HepG2 (cell line): ENCODE measurements around the gene OSBPL10. TPM values are rescaled to one million over a fixed set of nuclear protein-coding genes. Genes with fewer than 3 reads are reported as not detected.

Experiments used
- ATAC-seq: fragments of 200-7000 bp; cut with Tn5 transposase; 3 replicates; pipeline ENCODE4 v1.9.1; 2020; ENCODE audit warnings: mild to moderate bottlenecking, moderate library complexity
- BruUV-seq: library from RNA; stranded (reverse); fragments of 400-500 nt; replicated peaks from 2 replicates; lab custom pipeline; 2021; lab: Mats Ljungman, UMichigan
- CTCF ChIA-PET: fragments of 300-600 bp; formaldehyde crosslinking; extraction: SDS; loops from one replicate; lab custom pipeline; 2021; ENCODE audit warnings: low total read pairs, inconsistent platforms, low intra/inter-chr PET ratio; lab: Yijun Ruan, JAX
- POLR2A ChIA-PET: fragments of 350-600 bp; sonication (Branson Sonifier 250); formaldehyde crosslinking; loops from one replicate; lab custom pipeline; 2020; ENCODE audit warnings: antibody characterized with exemption, inconsistent platforms; lab: Yijun Ruan, JAX
- DNase-seq: peaks from one replicate; pipeline ENCODE4 v3.0.0-alpha.2; 2015; ENCODE audit warnings: low spot score
- FAIRE-seq: peaks from 3 replicates; lab custom pipeline; 2011; peaks lifted over from hg19 to GRCh38; lab: Jason Lieb, UNC
- H2AFZ ChIP-seq: one replicate; pipeline ENCODE4 v1.6.1; 2011; ENCODE audit warnings: low read length, inconsistent platforms
- H3K27ac ChIP-seq: fragments of 300-600 bp; 3 replicates; pipeline ENCODE4 v1.8.0; 2011; ENCODE audit warnings: mixed run types, mild to moderate bottlenecking, mixed read lengths, low read length, inconsistent platforms; ENCODE audit not compliant: insufficient read depth; ENCODE audit errors: extremely low read length
- H3K27me3 ChIP-seq, 2 experiments: fragments of 200-600 bp in 1 of 2; 2 replicates in 1 of 2; 3 replicates in 1 of 2; pipeline versions ENCODE4 v1.6.0 to v1.8.0; 2011; ENCODE audit warnings: low read length in 2 of 2, mild to moderate bottlenecking in 2 of 2, moderate library complexity in 2 of 2, inconsistent platforms in 1 of 2; ENCODE audit not compliant: insufficient read depth in 2 of 2, control insufficient read depth in 1 of 2
- H3K36me3 ChIP-seq, 2 experiments: fragments of 200-600 bp in 1 of 2; replicated peaks in 1 of 2; 2 replicates in 1 of 2; 3 replicates in 1 of 2; pipeline versions ENCODE4 v1.5.1 to v1.8.0; 2011; ENCODE audit warnings: low read length in 2 of 2, inconsistent platforms in 1 of 2; ENCODE audit not compliant: insufficient read depth in 2 of 2, control insufficient read depth in 1 of 2
- H3K4me1 ChIP-seq: 2 replicates; pipeline ENCODE4 v1.5.1; 2012; ENCODE audit warnings: low read length, inconsistent platforms; ENCODE audit not compliant: insufficient read depth
- H3K4me2 ChIP-seq: 2 replicates; pipeline ENCODE4 v1.6.0; 2011; ENCODE audit warnings: low read depth, low read length, inconsistent platforms
- H3K4me3 ChIP-seq, 3 experiments: fragments of 200-600 bp in 1 of 3; sonication (generic), shearing (Covaris generic) in 1 of 3; replicated peaks in 1 of 3; 2 replicates each; pipeline ENCODE4 v1.5.1; 2011 to 2016; ENCODE audit warnings: low read length in 3 of 3, inconsistent platforms in 2 of 3, low read depth in 2 of 3, mild to moderate bottlenecking in 2 of 3, control low read depth in 1 of 3, mixed read lengths in 1 of 3; ENCODE audit not compliant: insufficient read depth in 1 of 3
- H3K79me2 ChIP-seq: one replicate; pipeline ENCODE4 v1.6.1; 2011; ENCODE audit warnings: low read length, inconsistent platforms; ENCODE audit not compliant: insufficient read depth
- H3K9ac ChIP-seq: 2 replicates; pipeline ENCODE4 v1.6.0; 2011; ENCODE audit warnings: mild to moderate bottlenecking, low read depth, low read length, inconsistent platforms; ENCODE audit not compliant: insufficient read depth
- H3K9me3 ChIP-seq: 2 replicates; pipeline ENCODE4 v1.5.1; 2012; ENCODE audit warnings: mild to moderate bottlenecking, low read length
- H4K20me1 ChIP-seq: 2 replicates; pipeline ENCODE4 v1.6.0; 2011; ENCODE audit warnings: inconsistent platforms, mild to moderate bottlenecking, low read length, moderate library complexity; ENCODE audit not compliant: insufficient read depth
- HIC2 ChIP-seq: sonication (generic); formaldehyde crosslinking; IDR thresholded peaks from 2 replicates; pipeline ENCODE4 v1.9.0; 2022; ENCODE audit warnings: low read depth, missing genetic modification reagents
- JDP2 ChIP-seq: sonication (generic); formaldehyde crosslinking; IDR thresholded peaks from 2 replicates; pipeline ENCODE4 v1.8.1; 2022; ENCODE audit warnings: missing genetic modification reagents, borderline replicate concordance
- MXD3 ChIP-seq: IDR thresholded peaks from 2 replicates; pipeline ENCODE4 v1.6.1; 2016; ENCODE audit warnings: mild to moderate bottlenecking, missing biosample characterization, missing genetic modification reagents
- MXD4 ChIP-seq: IDR thresholded peaks from 2 replicates; pipeline ENCODE4 v1.6.1; 2016; ENCODE audit warnings: mild to moderate bottlenecking, missing biosample characterization, missing genetic modification reagents
- NONO ChIP-seq, 2 experiments: fragments of 450-650 bp in 1 of 2; sonication (generic) in 1 of 2; formaldehyde crosslinking in 1 of 2; IDR thresholded peaks in 1 of 2; conservative IDR thresholded peaks in 1 of 2; 2 replicates each; pipeline versions ENCODE4 v1.6.1 to v1.8.0; 2017 to 2022; ENCODE audit warnings: mild to moderate bottlenecking in 1 of 2, missing genetic modification reagents in 1 of 2, moderate library complexity in 1 of 2
- PBX3 ChIP-seq: sonication (generic); formaldehyde crosslinking; IDR thresholded peaks from 2 replicates; pipeline ENCODE4 v1.8.1; 2023; ENCODE audit warnings: missing genetic modification reagents, inconsistent platforms, borderline replicate concordance
- SAFB2 ChIP-seq: sonication (generic); formaldehyde crosslinking; IDR thresholded peaks from 2 replicates; pipeline ENCODE4 v1.5.1; 2020; ENCODE audit warnings: missing genetic modification reagents, low read depth, mild to moderate bottlenecking, borderline replicate concordance
- SUZ12 ChIP-seq: fragments of 150-350 bp; IDR thresholded peaks from 2 replicates; pipeline ENCODE4 v1.6.1; 2014; ENCODE audit warnings: low read depth, low read length
- ZBTB21 ChIP-seq: sonication (generic); formaldehyde crosslinking; IDR thresholded peaks from 2 replicates; pipeline ENCODE4 v1.4.0; 2020; ENCODE audit warnings: missing genetic modification reagents
- ZNF317 ChIP-seq: sonication (generic); formaldehyde crosslinking; IDR thresholded peaks from 2 replicates; pipeline ENCODE4 v1.5.0; 2020; ENCODE audit warnings: mild to moderate bottlenecking, missing genetic modification reagents
- ZNF382 ChIP-seq: sonication (generic); formaldehyde crosslinking; IDR thresholded peaks from 2 replicates; pipeline ENCODE4 v1.5.0; 2020; ENCODE audit warnings: missing genetic modification reagents, mild to moderate bottlenecking, borderline replicate concordance
- ZNF430 ChIP-seq: sonication (generic); formaldehyde crosslinking; IDR thresholded peaks from 2 replicates; pipeline ENCODE4 v1.9.0; 2021; ENCODE audit warnings: mild to moderate bottlenecking, missing genetic modification reagents
- ZNF503 ChIP-seq: sonication (generic); formaldehyde crosslinking; IDR thresholded peaks from 2 replicates; pipeline ENCODE4 v1.4.0; 2020; ENCODE audit warnings: missing genetic modification reagents
- ZNF607 ChIP-seq: sonication (generic); formaldehyde crosslinking; IDR thresholded peaks from 2 replicates; pipeline ENCODE4 v1.5.1; 2020; ENCODE audit warnings: missing genetic modification reagents, mild to moderate bottlenecking, borderline replicate concordance
- ZNF720 ChIP-seq: sonication (generic); formaldehyde crosslinking; IDR thresholded peaks from 2 replicates; pipeline ENCODE4 v1.4.0; 2020; ENCODE audit warnings: missing genetic modification reagents
- ZNF770 ChIP-seq: sonication (generic); formaldehyde crosslinking; IDR thresholded peaks from 2 replicates; pipeline ENCODE4 v1.5.0; 2020; ENCODE audit warnings: mild to moderate bottlenecking, missing genetic modification reagents
- ZSCAN30 ChIP-seq: sonication (generic); formaldehyde crosslinking; IDR thresholded peaks from 2 replicates; pipeline ENCODE4 v1.5.0; 2020; ENCODE audit warnings: mild to moderate bottlenecking, missing genetic modification reagents
- WGBS: methylation state at CpG from one replicate; pipeline ENCODE4 v1.1.6; 2017; ENCODE audit warnings: low lambda C conversion rate; 5-methylcytosine and 5-hydroxymethylcytosine counted together
- in situ Hi-C: cut with HindIII; loops from 2 replicates; pipeline ENCODE4 v1.10.0; 2017; ENCODE audit warnings: low pct_unique_long_range_greater_than_20kb; ENCODE audit not compliant: extremely low pct_ligation_motif_present
- intact Hi-C: fragments of 100-400 bp; cut with micrococcal nuclease; formaldehyde crosslinking; loops from one replicate; pipeline ENCODE4 v1.10.0; 2022; ENCODE audit not compliant: unreplicated experiment
- polyA plus RNA-seq, 8 experiments: library from polyadenylated mRNA; depleted of rRNA in 3 of 8; stranded (reverse) in 7 of 8; unstranded in 1 of 8; fragments of >200 nt; fragmentation: Illumina TruSeq in 4 of 8; extraction: Trizol in 4 of 8; gene quantifications; 2 replicates each; pipeline versions ENCODE4 v1.2.1 to v1.2.3, GENCODE V29; 2011 to 2016; ENCODE audit warnings: low read depth in 4 of 8, missing spikeins in 1 of 8, mixed read lengths in 1 of 8; ENCODE audit not compliant: insufficient read depth in 1 of 8
- total RNA-seq, 5 experiments: library from RNA; depleted of rRNA; stranded (reverse); fragments of >200 nt; fragmentation: Illumina TruSeq; extraction: Trizol; gene quantifications; 2 replicates each; pipeline ENCODE4 v1.2.3, GENCODE V29; 2016; ENCODE audit warnings: low read depth in 1 of 5

The OSBPL10 gene
- total and polyA plus RNA-seq, 2 of the 13 experiments (the other 11 are each of a cell fraction or from before 2014, with no cell fraction given), result 10.3 to 28.6 TPM

- TF ChIP-seq HIC2 (CRISPR knock-in tag) (no peak), ZNF720 (CRISPR knock-in tag) (no peak), PBX3 (CRISPR knock-in tag) (no peak), ZNF607 (CRISPR knock-in tag) (no peak), ZSCAN30 (CRISPR knock-in tag) (no peak), ZNF430 (CRISPR knock-in tag) (no peak), SUZ12 (no peak), MXD3 (CRISPR knock-in tag) (no peak), ZNF503 (CRISPR knock-in tag) (no peak), JDP2 (CRISPR knock-in tag) (no peak), NONO (IDR thresholded peaks at IDR 0.05) (no peak), NONO (CRISPR knock-in tag; conservative IDR thresholded peaks at IDR 0.05) (no peak), ZNF317 (CRISPR knock-in tag) (no peak), ZBTB21 (CRISPR knock-in tag) (no peak), ZNF382 (no peak), SAFB2 (CRISPR knock-in tag) (no peak), MXD4 (no peak), ZNF770 (CRISPR knock-in tag) (no peak)
- H3K9ac ChIP-seq, result no peak overlapping the region
- WGBS, result 26% methylated on average over 1 of the region's 1 CpG
- FAIRE-seq, result no peak
- DNase-seq, result no peak
- no peak overlapping the region for H3K27ac ChIP-seq
- intact Hi-C loops (no loop called here), in situ Hi-C loops (no loop called here)
- no peak overlapping the region for H3K4me2 ChIP-seq
- H3K36me3 ChIP-seq, result no peaks in the 10 kb centered on the region
- no peak overlapping the region for H3K4me3 ChIP-seq
- ChIA-PET CTCF (no interaction called here), POLR2A (no interaction called here)
- H3K27me3 ChIP-seq, result no peaks in the 10 kb centered on the region
- ATAC-seq, result no peak
- peaks cover 27% of the 10 kb centered on the region for H3K4me1 ChIP-seq
- no peaks in the 10 kb centered on the region for H3K79me2 ChIP-seq
- no peak overlapping the region for H2AFZ ChIP-seq
- BruUV-seq, result no TSS peak
- H3K9me3 ChIP-seq, result no peaks in the 10 kb centered on the region
- H4K20me1 ChIP-seq, result no peaks in the 10 kb centered on the region
Observed at GRCh38 chr3:31996195-31996594, 15.1 kb upstream of the OSBPL10 start.
